Psoas muscle (tissue), 8 donors: ENCODE measurements around the gene ESRRG. TPM values are rescaled to one million over a fixed set of nuclear protein-coding genes. Genes with fewer than 3 reads are reported as not detected.

Source experiments
- ATAC-seq, 4 donors: fragments of 200-7000 bp; cut with Tn5 transposase; one replicate each; pipeline ENCODE4 v1.9.1; 2020; ENCODE audit warnings: moderate library complexity in 3 of 4, mild to moderate bottlenecking in 2 of 4
- DNase-seq, 2 donors: peaks; one replicate each; pipeline ENCODE4 v3.0.0-alpha.2; 2020
- H3K27ac ChIP-seq: fragments of 200-600 bp; one replicate; pipeline ENCODE4 v1.8.0; 2022
- H3K27me3 ChIP-seq, 3 donors: fragments of 200-600 bp in 1 of 3; one replicate each; pipeline versions ENCODE4 v1.6.1 to v1.8.0; 2013 to 2022; ENCODE audit warnings: low read length in 2 of 3, mild to moderate bottlenecking in 2 of 3, moderate library complexity in 1 of 3; ENCODE audit not compliant: insufficient read depth in 3 of 3
- H3K36me3 ChIP-seq, 2 donors: fragments of 200-600 bp in 1 of 2; one replicate each; pipeline versions ENCODE4 v1.6.1 to v1.8.0; 2013 to 2022; ENCODE audit warnings: low read depth in 1 of 2, mild to moderate bottlenecking in 1 of 2, moderate library complexity in 1 of 2; ENCODE audit not compliant: insufficient read depth in 1 of 2
- H3K4me1 ChIP-seq: fragments of 200-600 bp; one replicate; pipeline ENCODE4 v1.8.0; 2022
- H3K4me3 ChIP-seq: fragments of 200-600 bp; one replicate; pipeline ENCODE4 v1.8.0; 2022; ENCODE audit warnings: mild to moderate bottlenecking
- H3K9me3 ChIP-seq: fragments of 200-600 bp; one replicate; pipeline ENCODE4 v1.8.0; 2022
- CTCF ChIP-seq: fragments of 200-600 bp; IDR thresholded peaks from one replicate; pipeline ENCODE4 v1.8.0; 2022; ENCODE audit warnings: antibody characterized with exemption
- WGBS, 3 donors: extraction: QIAGEN DNeasy Blood & Tissue Kit; methylation state at CpG; one replicate each; pipeline versions ENCODE4 v1.1.6 to v1.1.7; 2013; 5-methylcytosine and 5-hydroxymethylcytosine counted together
- intact Hi-C, 2 donors: fragments of 100-400 bp; cut with DNase I; formaldehyde crosslinking; loops; one replicate each; pipeline versions ENCODE4 v1.11.0 to v1.14.2; 2022
- polyA plus RNA-seq, 3 donors: library from polyadenylated mRNA; stranded (reverse); fragments of 200-250 nt; gene quantifications; one replicate each; pipeline ENCODE4 v1.2.3, GENCODE V29; 2013
- total RNA-seq, 4 donors: library from RNA; stranded (reverse); fragmentation: NEBNext Ultra II Directional in 2 of 4; extraction: Animal tissue kit (Norgen Biotek cat#: 25700) in 2 of 4; gene quantifications; one replicate each; pipeline versions ENCODE4 v1.2.1 to v1.2.4, GENCODE V29; 2021 to 2023
- donor health status: healthy with polysubstance abuse.
- donor health status: DM: no; HTN: no; CAD: no; lungs with moderate emphysema.
- donor health status: Bipolar disorder and iron deficiency.
- donor health status: healthy.
- donor health status: DM: yes; HTN: yes; CAD: no.
- donor health status: DM: no; HTN: no; CAD: no.
- donor health status: DM: no; HTN: no; CAD: no.
- donor health status: DM: yes; HTN: yes; CAD: no.

The ESRRG gene
- total and polyA plus RNA-seq, 7 donors, result 2.5 to 34.4 (median 5.3) TPM

- no peak for ATAC-seq
- no peak overlapping the region for H3K4me3 ChIP-seq
- no peaks in the 10 kb centered on the region for H3K36me3 ChIP-seq
- H3K27ac ChIP-seq, result no peak overlapping the region
- 94 to 96% (median 95%) methylated on average over 8 of the region's 8 CpGs for WGBS, 3 donors
- intact Hi-C loops, result no loop called here
- H3K4me1 ChIP-seq, result no peaks in the 10 kb centered on the region
- no peaks in the 10 kb centered on the region for H3K9me3 ChIP-seq
- no peaks in the 10 kb centered on the region for H3K27me3 ChIP-seq
- no peak for DNase-seq
- no peak for TF ChIP-seq CTCF
These were observed 34.9 kb upstream of the ESRRG start for GRCh38 chr1:216758161-216758560.

- H3K4me1 ChIP-seq, result no peaks in the 10 kb centered on the region
- no peak overlapping the region for H3K27ac ChIP-seq
- no peaks in the 10 kb centered on the region for H3K27me3 ChIP-seq
- DNase-seq (no peak), ATAC-seq (no peak)
- no peaks in the 10 kb centered on the region for H3K36me3 ChIP-seq
- no peaks in the 10 kb centered on the region for H3K9me3 ChIP-seq
- intact Hi-C loops, result no loop called here
- TF ChIP-seq CTCF, result no peak
- H3K4me3 ChIP-seq, result no peak overlapping the region
- 80 to 90% (median 89%) methylated on average over 1 of the region's 1 CpG for WGBS, 3 donors
These were observed 33.9 kb upstream of the ESRRG start for GRCh38 chr1:216757110-216757509.

GRCh38 chr1:216750961-216751360 is 27.7 kb upstream of the ESRRG start:
- WGBS, 3 donors, result 37 to 59% (median 41%) methylated on average over 2 of the region's 2 CpGs
- Histone ChIP-seq H3K27me3 (no peaks in the 10 kb centered on the region), H3K36me3 (no peaks in the 10 kb centered on the region), H3K4me1 (peaks cover 10% of the 10 kb centered on the region), H3K9me3 (no peaks in the 10 kb centered on the region), H3K27ac (no peak overlapping the region), H3K4me3 (no peak overlapping the region)
- intact Hi-C loops, result no loop called here
- DNase-seq (no peak), ATAC-seq (peak in 3 of 4 donors; percentile 50 to 79 (median 57))
- no peak for TF ChIP-seq CTCF

GRCh38 chr1:216750031-216750627 is 26.9 kb upstream of the ESRRG start:
- Histone ChIP-seq H3K27ac (peak overlapping the region; percentile 21), H3K9me3 (no peaks in the 10 kb centered on the region), H3K36me3 (no peaks in the 10 kb centered on the region), H3K4me3 (no peak overlapping the region), H3K4me1 (peaks cover 10% of the 10 kb centered on the region), H3K27me3 (no peaks in the 10 kb centered on the region)
- 4 to 7% (median 5%) methylated on average over 3 of the region's 3 CpGs for WGBS, 3 donors
- DNase-seq, result no peak
- peak; percentile 62 for TF ChIP-seq CTCF
- intact Hi-C loops, result no loop called here
- peak; percentile 79 to 96 (median 87) for ATAC-seq

GRCh38 chr1:216749232-216749631 is 26.0 kb upstream of the ESRRG start:
- Histone ChIP-seq H3K9me3 (no peaks in the 10 kb centered on the region), H3K4me3 (no peak overlapping the region), H3K36me3 (no peaks in the 10 kb centered on the region), H3K27me3 (no peaks in the 10 kb centered on the region), H3K4me1 (peaks cover 10% of the 10 kb centered on the region), H3K27ac (peak overlapping the region; percentile 27)
- DNase-seq (peak in 1 of 2 donors; percentile 45), ATAC-seq (peak; percentile 45 to 90 (median 71))
- intact Hi-C loops, result loop anchor here in 1 of 2 donors (5.0 kb wide), 1 partner anchor 328 kb away; no protein-coding TSS in a partner anchor
- 28 to 49% (median 29%) methylated on average over 9 of the region's 9 CpGs for WGBS, 3 donors
- no peak for TF ChIP-seq CTCF
